Heart left ventricle (tissue), 16 donors: ENCODE measurements around the gene SRC. TPM values are rescaled to one million over a fixed set of nuclear protein-coding genes. Genes with fewer than 3 reads are reported as not detected.

Experiments used
- ATAC-seq, 4 donors: fragments of 200-7000 bp; cut with Tn5 transposase; one replicate each; pipeline ENCODE4 v1.9.1; 2020 to 2022; ENCODE audit warnings: moderate library complexity in 4 of 4, mild to moderate bottlenecking in 3 of 4, moderate number of reproducible peaks in 1 of 4
- DNase-seq, 5 donors: peaks; one replicate each; pipeline ENCODE4 v3.0.0-alpha.2; 2020
- H3K27ac ChIP-seq, 12 donors: fragments of 200-600 bp; sonication (generic) in 4 of 12; one replicate each; pipeline versions ENCODE4 v1.5.0 to v1.8.0; 2016 to 2022; ENCODE audit warnings: mild to moderate bottlenecking in 2 of 12
- H3K27me3 ChIP-seq, 9 donors: fragments of 200-600 bp; sonication (generic) in 2 of 9; one replicate each; pipeline versions ENCODE4 v1.5.1 to v1.8.0; 2016 to 2022; ENCODE audit warnings: mild to moderate bottlenecking in 3 of 9
- H3K36me3 ChIP-seq, 9 donors: fragments of 200-600 bp; sonication (generic) in 2 of 9; one replicate each; pipeline versions ENCODE4 v1.5.0 to v1.8.0; 2018 to 2022; ENCODE audit warnings: mild to moderate bottlenecking in 2 of 9
- H3K4me1 ChIP-seq, 12 donors: fragments of 200-600 bp; sonication (generic) in 4 of 12; one replicate each; pipeline versions ENCODE4 v1.5.0 to v1.8.0; 2016 to 2022; ENCODE audit warnings: mild to moderate bottlenecking in 3 of 12
- H3K4me3 ChIP-seq, 12 donors: fragments of 200-600 bp; sonication (generic) in 4 of 12; one replicate each; pipeline versions ENCODE4 v1.5.0 to v1.8.0; 2017 to 2022; ENCODE audit warnings: mild to moderate bottlenecking in 9 of 12, moderate library complexity in 4 of 12
- H3K9me3 ChIP-seq, 12 donors: fragments of 200-600 bp; sonication (generic) in 4 of 12; one replicate each; pipeline versions ENCODE4 v1.5.0 to v1.8.0; 2016 to 2022; ENCODE audit warnings: mild to moderate bottlenecking in 1 of 12
- CTCF ChIP-seq, 12 donors: fragments of 200-600 bp; sonication (generic) in 4 of 12; IDR thresholded peaks; one replicate each; pipeline versions ENCODE4 v1.5.0 to v1.8.0; 2018 to 2022; ENCODE audit warnings: antibody characterized with exemption in 12 of 12, mild to moderate bottlenecking in 5 of 12
- POLR2A ChIP-seq, 2 donors: fragments of 450-650 bp; IDR thresholded peaks; one replicate each; pipeline ENCODE4 v1.6.1; 2017; ENCODE audit warnings: antibody characterized with exemption in 2 of 2, mild to moderate bottlenecking in 2 of 2, moderate library complexity in 2 of 2
- whole genome bisulfite sequencing, 4 donors: extraction: QIAGEN DNeasy Blood & Tissue Kit in 2 of 4; methylation state at CpG; one replicate each; pipeline versions ENCODE4 v1.1.5 to v1.1.7; 2013 to 2018; 5-methylcytosine and 5-hydroxymethylcytosine counted together
- intact Hi-C, 10 donors: fragments of 100-400 bp; cut with DNase I; formaldehyde crosslinking; loops; one replicate each; pipeline versions ENCODE4 v1.11.1 to v1.14.2; 2022
- polyA plus RNA-seq, 2 donors: library from polyadenylated mRNA; stranded (reverse); fragments of 200-250 nt; gene quantifications; one replicate each; pipeline ENCODE4 v1.2.3, GENCODE V29; 2013
- total RNA-seq, 9 donors: library from RNA; depleted of rRNA in 2 of 9; stranded (reverse); fragments of >200 nt in 2 of 9; fragmentation: NEBNext Ultra II Directional in 3 of 9; extraction: Animal tissue kit (Norgen Biotek cat#: 25700) in 3 of 9; gene quantifications; one replicate each; pipeline versions ENCODE4 v1.1.0 to v1.2.4, GENCODE V29; 2016 to 2023
- donor health status: ischemic (EF 13 %, LVEDD 7.1; RV severe dilation, severe dysfunction).
- donor health status: healthy with polysubstance abuse.
- donor health status: DM: no; HTN: yes; CAD: no.
- donor health status: DM: no; HTN: no; CAD: no.
- donor health status: ischemic (EF 25% LVEDD 6.9; RV normal size, moderate dysfunction).
- donor health status: ischemic (EF 25% LVEDD 5.7; RV mildly dilated, moderate dysfunction).
- donor health status: healthy.
- donor health status: DM: yes; HTN: yes; CAD: no.
- donor health status: ischemic (EF 35%, LVEDD 5.7; RV mildly dilated, moderate dysfunction).
- donor health status: nonischemic (EF 11% LVEDD 7.7; RV severe dilation, severe dysfunction).
- donor health status: DM: yes; HTN: yes; CAD: no.
- donor health status: PGD.
- donor health status: ischemic (EF 29% LVEDD 5.4; RV normal size, mild dysfunction).
- donor health status: nonischemic (EF 23%, LVEDD 6.1; RV moderate dilation, normal function).

The SRC gene
- total and polyA plus RNA-seq, 11 donors: 2.5 to 19.9 (median 5.1) TPM

DNA sequence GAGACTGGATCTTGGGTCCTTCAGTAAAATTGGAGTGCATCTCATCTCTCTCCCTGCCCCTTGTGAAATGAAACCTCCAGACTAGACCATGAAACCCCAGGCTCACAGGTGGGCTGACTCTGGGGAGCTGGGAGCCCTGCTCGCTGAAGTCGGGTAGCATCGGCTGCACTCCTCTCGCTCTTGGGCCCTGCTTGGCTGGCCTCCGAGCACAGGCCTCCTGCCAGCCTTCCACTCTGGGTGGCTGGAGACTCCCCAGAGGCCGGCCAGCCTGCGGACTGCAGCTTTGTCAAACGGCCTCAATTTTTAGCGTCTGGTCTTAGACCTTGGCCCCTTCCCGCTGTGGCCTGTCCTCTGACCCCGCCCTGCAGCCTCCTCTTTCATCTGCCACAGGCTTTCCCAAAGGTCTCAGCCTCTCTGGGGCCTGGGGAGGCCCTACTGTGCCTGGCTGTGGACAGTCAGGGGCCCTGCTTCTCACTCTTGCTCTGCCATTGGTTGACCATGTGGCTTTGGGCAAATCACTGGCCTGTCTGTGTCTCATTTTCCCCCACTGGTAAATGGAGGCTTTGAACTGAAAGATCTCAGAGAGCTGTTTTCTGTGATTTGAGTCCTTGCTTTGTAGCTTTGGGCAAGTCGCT lies 45.1 kb downstream of the SRC start:
- TF ChIP-seq POLR2A (IDR thresholded peaks at IDR 0.05) (no peak), CTCF (IDR thresholded peaks at IDR 0.05) (no peak)
- H3K36me3 ChIP-seq: peaks cover 0 to 6% (median 0%) of the 10 kb centered on the region in 9 donors
- intact Hi-C loops: loop anchor here in 1 of 10 donors (5.0 kb wide), 1 partner anchor 141 kb away; no protein-coding TSS in a partner anchor

GRCh38 chr20:37392441-37393195 lies 46.7 kb downstream of the SRC start:
- ATAC-seq: no peak
- peaks cover 0 to 7% (median 0%) of the 10 kb centered on the region in 9 donors for H3K36me3 ChIP-seq

More for the DNA sequence above, 45.1 kb downstream of the SRC start:
- Histone ChIP-seq H3K9me3 (no peaks in the 10 kb centered on the region), H3K27me3 (no peaks in the 10 kb centered on the region), H3K4me1 (peaks cover 0 to 11% (median 0%) of the 10 kb centered on the region in 12 donors), H3K4me3 (no peak overlapping the region), H3K27ac (no peak overlapping the region)
- WGBS, 4 donors: 83 to 91% (median 86%) methylated on average over 12 of the region's 12 CpGs
- peak in 1 of 5 donors; percentile 44 for DNase-seq
- ATAC-seq: no peak

DNA sequence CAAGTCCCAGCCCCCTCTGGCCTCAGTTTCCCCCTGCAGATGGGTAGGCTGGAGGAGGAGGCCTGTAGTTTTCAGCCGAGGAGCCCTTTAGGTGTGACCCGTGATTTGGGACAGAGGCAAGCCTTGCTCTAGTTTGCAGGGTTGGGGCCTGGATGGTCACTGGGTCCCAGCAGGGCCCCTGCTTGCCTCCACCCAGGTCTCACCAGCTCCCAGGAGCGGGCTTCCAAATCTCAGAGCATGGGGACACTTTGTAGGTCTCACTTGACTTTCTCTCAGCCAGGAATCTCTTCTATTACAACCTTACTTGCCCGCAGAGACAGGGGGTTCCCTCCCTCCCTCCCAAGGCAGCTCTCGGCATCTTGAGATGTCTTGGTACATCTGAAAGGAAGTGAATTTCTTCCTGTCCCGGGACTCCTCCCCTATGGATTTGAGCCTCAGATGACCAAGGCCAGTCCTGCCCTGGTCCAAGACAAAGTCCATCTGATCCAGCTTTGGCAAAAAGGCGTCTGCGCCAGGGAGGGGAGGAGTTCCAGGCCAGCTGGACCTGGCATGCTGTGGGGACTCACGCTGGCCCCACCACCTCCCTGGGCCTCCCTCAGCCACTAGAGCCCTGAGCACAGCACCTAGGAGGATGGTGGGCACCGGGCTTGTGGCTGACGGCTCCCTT lies 47.4 kb downstream of the SRC start:
- TF ChIP-seq POLR2A (IDR thresholded peaks at IDR 0.05) (no peak), CTCF (IDR thresholded peaks at IDR 0.05) (no peak)
- intact Hi-C loops: loop anchor here in 1 of 10 donors (5.0 kb wide), 1 partner anchor 139 kb away; no protein-coding TSS in a partner anchor
- H3K4me1 ChIP-seq: peaks cover 0 to 15% (median 0%) of the 10 kb centered on the region in 12 donors
- H3K36me3 ChIP-seq: peaks cover 0 to 14% (median 0%) of the 10 kb centered on the region in 9 donors
- no peaks in the 10 kb centered on the region for H3K27me3 ChIP-seq
- H3K9me3 ChIP-seq: no peaks in the 10 kb centered on the region
- ATAC-seq (no peak), DNase-seq (peak in 1 of 5 donors; percentile 25)
- no peak overlapping the region for H3K27ac ChIP-seq
- H3K4me3 ChIP-seq: no peak overlapping the region
- 66 to 78% (median 73%) methylated on average over 9 to 11 of the region's 11 CpGs for WGBS, 4 donors

More at GRCh38 chr20:37392441-37393195, 46.7 kb downstream of the SRC start:
- Histone ChIP-seq H3K27ac (no peak overlapping the region), H3K4me1 (peaks cover 0 to 15% (median 0%) of the 10 kb centered on the region in 12 donors), H3K27me3 (no peaks in the 10 kb centered on the region), H3K4me3 (no peak overlapping the region), H3K9me3 (no peaks in the 10 kb centered on the region)
- DNase-seq: peak in 1 of 5 donors; percentile 37
- intact Hi-C loops: loop anchor here in 1 of 10 donors (5.0 kb wide), 1 partner anchor 140 kb away; no protein-coding TSS in a partner anchor
- peak in 5 of 12 donors; percentile 13 to 23 (median 16) for TF ChIP-seq CTCF (IDR thresholded peaks at IDR 0.05)
- TF ChIP-seq POLR2A (IDR thresholded peaks at IDR 0.05): no peak
- 83 to 91% (median 87%) methylated on average over 15 to 16 of the region's 16 CpGs for WGBS, 4 donors
